ENCODE measurements around the gene CCDC15.

CCDC15 gene

DNA sequence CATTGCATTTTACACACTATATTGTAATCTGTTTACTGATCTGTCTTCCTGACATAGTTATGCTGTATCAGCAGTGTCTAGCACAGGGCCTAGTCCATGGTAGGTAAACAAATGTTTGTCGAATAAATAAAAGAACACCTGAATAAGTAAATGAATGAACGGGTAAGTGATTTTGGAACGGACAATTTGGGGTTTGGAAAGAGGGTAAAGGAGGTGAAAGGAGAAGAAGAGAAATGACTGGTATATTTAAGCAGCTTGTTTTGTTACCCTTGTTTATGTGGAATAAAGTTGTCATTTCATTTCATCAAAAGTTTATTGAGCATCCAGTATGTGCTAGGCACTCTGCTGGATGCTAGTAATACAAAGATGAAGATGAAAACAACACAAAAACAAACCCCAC, 35.1 kb upstream of the CCDC15 start, which contains the start of gene HEPN1:
TSS of gene HEPN1 (plus strand) at position 301 of the 400 bp plus-strand sequence.
- Histone ChIP-seq H3K4me3 (replicated peaks; ENCODE audit: low read depth, low read length) (no peak within 1 kb of the TSS), H3K27me3 (replicated peaks; ENCODE audit: control insufficient read depth, insufficient read depth, low read length) (no peaks in the 10 kb centered on the region; the same call in none of the 2 replicates), H3K36me3 (ENCODE audit: control insufficient read depth, insufficient read depth, low read length) (no peaks in the 10 kb centered on the region)
- DNase-seq (ENCODE audit: extremely low read depth, insufficient read length) = no peak
- TF ChIP-seq, protein P1, sequence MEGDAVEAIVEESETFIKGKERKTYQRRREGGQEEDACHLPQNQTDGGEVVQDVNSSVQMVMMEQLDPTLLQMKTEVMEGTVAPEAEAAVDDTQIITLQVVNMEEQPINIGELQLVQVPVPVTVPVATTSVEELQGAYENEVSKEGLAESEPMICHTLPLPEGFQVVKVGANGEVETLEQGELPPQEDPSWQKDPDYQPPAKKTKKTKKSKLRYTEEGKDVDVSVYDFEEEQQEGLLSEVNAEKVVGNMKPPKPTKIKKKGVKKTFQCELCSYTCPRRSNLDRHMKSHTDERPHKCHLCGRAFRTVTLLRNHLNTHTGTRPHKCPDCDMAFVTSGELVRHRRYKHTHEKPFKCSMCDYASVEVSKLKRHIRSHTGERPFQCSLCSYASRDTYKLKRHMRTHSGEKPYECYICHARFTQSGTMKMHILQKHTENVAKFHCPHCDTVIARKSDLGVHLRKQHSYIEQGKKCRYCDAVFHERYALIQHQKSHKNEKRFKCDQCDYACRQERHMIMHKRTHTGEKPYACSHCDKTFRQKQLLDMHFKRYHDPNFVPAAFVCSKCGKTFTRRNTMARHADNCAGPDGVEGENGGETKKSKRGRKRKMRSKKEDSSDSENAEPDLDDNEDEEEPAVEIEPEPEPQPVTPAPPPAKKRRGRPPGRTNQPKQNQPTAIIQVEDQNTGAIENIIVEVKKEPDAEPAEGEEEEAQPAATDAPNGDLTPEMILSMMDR (IDR thresholded peaks at IDR 0.05; ENCODE audit: insufficient read depth, low read length, poor library complexity, severe bottlenecking) = no peak

DNA sequence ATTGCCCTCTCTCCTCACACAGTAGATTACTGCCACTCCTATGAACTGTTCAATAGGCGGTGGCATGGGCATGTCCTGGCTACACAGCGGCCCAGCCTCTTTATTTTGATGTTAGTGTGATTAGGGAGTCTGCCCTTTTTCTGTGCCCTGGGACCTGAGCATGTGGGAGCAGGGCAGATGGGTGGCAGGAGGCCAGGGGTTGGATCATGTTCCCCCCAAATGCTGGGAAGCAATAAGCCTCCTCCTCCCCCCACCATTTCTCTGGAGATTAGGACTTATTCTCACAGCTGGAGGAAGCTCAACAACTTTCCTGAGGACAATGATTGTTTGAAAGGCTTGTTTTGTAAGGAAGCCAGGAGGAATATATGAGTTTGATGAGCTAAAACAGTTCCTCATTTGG, 34.1 kb upstream of the CCDC15 start:
- TF ChIP-seq, protein P1 (IDR thresholded peaks at IDR 0.05; ENCODE audit: insufficient read depth, low read length, poor library complexity, severe bottlenecking) = no peak
- Histone ChIP-seq H3K4me3 (replicated peaks; ENCODE audit: low read depth, low read length) (no peak overlapping the region), H3K36me3 (ENCODE audit: control insufficient read depth, insufficient read depth, low read length) (no peaks in the 10 kb centered on the region), H3K27me3 (replicated peaks; ENCODE audit: control insufficient read depth, insufficient read depth, low read length) (no peaks in the 10 kb centered on the region; the same call in none of the 2 replicates)
- DNase-seq (ENCODE audit: extremely low read depth, insufficient read length) = no peak

DNA sequence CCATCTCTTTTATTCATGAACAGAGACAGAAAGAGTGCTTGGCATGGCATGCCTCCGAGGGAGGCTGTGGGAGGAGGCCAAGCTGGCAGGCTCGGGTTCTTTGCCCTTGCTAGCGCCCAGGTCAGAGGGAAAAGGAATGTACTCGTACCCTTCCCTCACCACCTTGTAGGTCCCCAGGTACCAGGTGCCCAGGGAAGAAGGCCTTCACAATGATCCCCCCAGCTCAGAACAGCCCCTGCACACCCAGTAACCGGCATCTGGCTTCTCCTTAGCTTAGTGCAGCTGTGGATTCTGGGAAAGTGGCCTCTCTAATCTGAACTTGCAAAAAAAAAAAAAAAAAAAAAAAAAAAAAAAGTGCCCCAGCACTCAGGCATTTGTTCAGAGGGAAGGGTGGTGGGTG, 33.6 kb upstream of the CCDC15 start:
- Histone ChIP-seq H3K27me3 (replicated peaks; ENCODE audit: control insufficient read depth, insufficient read depth, low read length) (no peaks in the 10 kb centered on the region; the same call in none of the 2 replicates), H3K4me3 (replicated peaks; ENCODE audit: low read depth, low read length) (no peak overlapping the region), H3K36me3 (ENCODE audit: control insufficient read depth, insufficient read depth, low read length) (no peaks in the 10 kb centered on the region)
- DNase-seq (ENCODE audit: extremely low read depth, insufficient read length) = no peak
- TF ChIP-seq, protein P1 (IDR thresholded peaks at IDR 0.05; ENCODE audit: insufficient read depth, low read length, poor library complexity, severe bottlenecking) = no peak

DNA sequence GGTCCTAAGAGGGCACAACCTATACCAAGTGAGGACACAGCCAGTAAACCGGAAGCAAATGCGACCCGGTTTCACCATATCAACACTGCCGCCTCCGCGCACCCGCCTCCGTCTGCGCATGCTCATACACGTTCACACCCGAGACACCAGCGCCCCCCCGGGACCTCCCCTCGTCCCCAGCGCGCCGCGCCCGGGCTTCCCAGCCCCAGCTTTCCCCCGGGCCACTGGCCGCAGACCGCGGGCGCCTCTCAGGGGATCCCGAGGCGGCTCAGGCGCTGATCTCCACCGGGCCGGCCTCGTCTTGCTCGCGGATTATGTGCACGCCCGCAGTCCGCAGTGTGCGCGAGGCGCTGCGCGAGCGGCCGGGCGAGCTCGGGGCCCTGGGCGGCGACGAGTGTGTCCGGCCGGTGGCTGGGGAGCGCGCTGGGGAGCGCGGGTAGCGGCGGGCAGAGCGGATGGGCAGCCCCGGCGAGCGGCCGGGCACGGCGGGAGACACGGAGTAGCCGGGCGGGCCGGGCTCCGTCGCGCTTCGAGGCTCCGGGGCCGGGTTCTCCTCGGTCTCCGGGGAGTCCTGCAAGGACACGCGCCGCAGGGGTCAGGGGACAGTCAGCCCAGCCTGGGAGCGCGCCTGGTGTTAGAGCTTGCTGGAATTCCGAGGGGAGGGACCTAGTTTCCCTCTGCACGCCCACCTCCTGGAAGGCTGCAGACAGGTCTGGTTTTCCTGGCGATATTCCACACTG, 33.0 kb upstream of the CCDC15 start:
- DNase-seq (ENCODE audit: extremely low read depth, insufficient read length) = peak; percentile 22
- no peaks in the 10 kb centered on the region; the same call in none of the 2 replicates for H3K27me3 ChIP-seq (replicated peaks; ENCODE audit: control insufficient read depth, insufficient read depth, low read length)
- H3K4me3 ChIP-seq (replicated peaks; ENCODE audit: low read depth, low read length) = no peak overlapping the region
- TF ChIP-seq, protein P1 (IDR thresholded peaks at IDR 0.05; ENCODE audit: insufficient read depth, low read length, poor library complexity, severe bottlenecking) = no peak
- H3K36me3 ChIP-seq (ENCODE audit: control insufficient read depth, insufficient read depth, low read length) = no peaks in the 10 kb centered on the region

DNA sequence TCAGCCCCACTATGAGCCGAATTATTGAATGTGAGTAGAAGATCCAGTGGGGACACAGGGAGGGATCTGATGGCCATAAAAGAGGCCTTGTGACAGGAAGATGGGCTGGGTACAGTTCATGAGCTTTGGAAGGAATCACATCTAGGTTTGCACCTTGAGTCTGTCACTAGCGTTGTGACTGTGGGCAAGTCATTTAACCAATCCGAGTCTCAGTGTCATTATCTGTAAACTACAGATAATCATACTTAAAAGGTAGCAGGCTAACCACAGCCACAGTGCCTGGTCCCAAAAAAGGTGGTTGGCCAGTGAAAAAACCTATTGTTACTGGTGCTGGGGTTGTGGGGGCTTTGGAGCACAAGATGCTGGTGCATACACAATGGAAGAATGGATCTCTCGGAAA, 31.2 kb upstream of the CCDC15 start:
- DNase-seq (ENCODE audit: extremely low read depth, insufficient read length) = no peak
- Histone ChIP-seq H3K36me3 (ENCODE audit: control insufficient read depth, insufficient read depth, low read length) (no peaks in the 10 kb centered on the region), H3K27me3 (replicated peaks; ENCODE audit: control insufficient read depth, insufficient read depth, low read length) (no peaks in the 10 kb centered on the region; the same call in none of the 2 replicates), H3K4me3 (replicated peaks; ENCODE audit: low read depth, low read length) (no peak overlapping the region)
- TF ChIP-seq, protein P1 (IDR thresholded peaks at IDR 0.05; ENCODE audit: insufficient read depth, low read length, poor library complexity, severe bottlenecking) = no peak

All from GM06990 (cell line).